A549 treated with dexamethasone at 1 μM for 4 hours (cell line): Measurements from ENCODE around the gene SLC25A22. TPM values are rescaled to one million over a fixed set of nuclear protein-coding genes. Genes with fewer than 3 reads are reported as not detected.

ENCODE experiments used
- total RNA-seq: library from RNA; stranded (reverse); fragments of 200-300 nt; extraction: Qiagen RNA extraction; gene quantifications from 5 replicates; pipeline ENCODE4 v1.2.3, GENCODE V29; 2022

SLC25A22 gene
- 18.6 to 34.0 TPM (median 32.8 TPM) in 5 replicates for total RNA-seq

DNA sequence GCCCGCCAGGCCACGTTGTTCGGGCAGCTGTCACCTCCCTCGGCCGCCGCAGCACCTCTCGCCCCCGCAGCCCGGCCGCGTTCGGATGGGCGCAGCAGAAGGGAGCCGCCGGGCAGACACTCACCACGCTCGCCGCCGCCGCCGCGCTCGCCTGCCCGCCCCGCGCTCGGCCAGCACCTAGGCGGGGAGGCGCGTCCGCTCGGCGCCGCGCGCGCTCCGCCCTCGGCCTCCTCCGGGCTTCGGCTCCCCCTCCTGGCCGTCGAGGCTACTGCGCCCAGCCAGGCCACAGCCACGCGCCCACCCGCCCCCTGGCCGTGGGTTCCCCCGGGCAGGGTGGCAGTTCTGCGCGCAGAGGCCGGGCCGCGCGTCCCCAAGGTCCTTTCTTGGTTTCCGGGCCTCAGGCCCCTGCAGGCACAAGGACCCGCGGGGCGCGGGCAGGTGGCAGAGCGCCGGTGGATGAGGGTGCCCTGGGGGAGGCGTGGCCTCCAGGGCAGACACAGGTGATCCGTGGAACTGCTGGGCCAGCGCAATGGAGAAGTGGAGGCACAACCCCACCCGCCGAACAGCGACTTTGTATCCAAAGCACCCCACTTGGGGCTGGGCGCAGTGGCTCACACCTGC is at the start of gene SLC25A22:
Gene SLC25A22 (minus strand): TSS at position 189 of the 621 bp plus-strand sequence. CDS start 3,275 bp downstream, outside the sequence.

DNA sequence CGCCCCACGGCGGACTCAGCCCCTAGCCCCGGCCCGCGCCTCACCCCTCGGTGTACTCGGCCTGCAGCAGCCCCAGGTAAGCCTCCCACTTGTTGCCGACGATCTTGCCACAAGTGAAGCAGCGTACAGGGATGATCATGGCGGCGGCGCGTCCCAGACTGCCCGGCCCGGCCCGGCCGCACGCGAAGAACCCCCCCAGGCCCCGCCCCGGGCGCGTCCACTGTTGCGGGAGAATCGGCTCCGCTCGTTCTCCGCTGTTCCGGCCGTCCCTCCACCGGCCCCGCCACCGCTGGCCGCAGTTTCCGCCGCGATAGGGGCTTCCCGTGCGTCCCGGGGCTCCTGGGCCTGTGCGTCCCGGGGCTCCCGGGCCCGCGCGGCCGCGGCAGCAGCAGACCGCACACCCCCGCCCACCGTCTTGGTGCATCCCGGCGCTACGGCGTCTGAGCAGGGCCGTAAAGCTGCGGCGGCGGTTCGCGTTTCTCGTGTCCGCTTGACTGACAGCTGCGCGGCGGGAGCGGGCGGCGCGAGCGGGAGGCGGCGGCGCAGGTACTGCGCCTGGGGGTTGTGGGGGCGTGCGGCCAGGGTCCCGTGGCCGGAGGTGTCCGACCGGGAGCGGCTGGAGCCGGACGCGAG is 44.4 kb upstream of the SLC25A22 start, which contains the start of the genes POLR2L and TSPAN4:
Gene POLR2L (minus strand): TSS at position 160 of the 633 bp plus-strand sequence. CDS start 21 bp downstream, at position 139.
Gene TSPAN4 (plus strand): TSS at position 483 of the 633 bp plus-strand sequence. CDS start 7,453 bp downstream, outside the sequence.

DNA sequence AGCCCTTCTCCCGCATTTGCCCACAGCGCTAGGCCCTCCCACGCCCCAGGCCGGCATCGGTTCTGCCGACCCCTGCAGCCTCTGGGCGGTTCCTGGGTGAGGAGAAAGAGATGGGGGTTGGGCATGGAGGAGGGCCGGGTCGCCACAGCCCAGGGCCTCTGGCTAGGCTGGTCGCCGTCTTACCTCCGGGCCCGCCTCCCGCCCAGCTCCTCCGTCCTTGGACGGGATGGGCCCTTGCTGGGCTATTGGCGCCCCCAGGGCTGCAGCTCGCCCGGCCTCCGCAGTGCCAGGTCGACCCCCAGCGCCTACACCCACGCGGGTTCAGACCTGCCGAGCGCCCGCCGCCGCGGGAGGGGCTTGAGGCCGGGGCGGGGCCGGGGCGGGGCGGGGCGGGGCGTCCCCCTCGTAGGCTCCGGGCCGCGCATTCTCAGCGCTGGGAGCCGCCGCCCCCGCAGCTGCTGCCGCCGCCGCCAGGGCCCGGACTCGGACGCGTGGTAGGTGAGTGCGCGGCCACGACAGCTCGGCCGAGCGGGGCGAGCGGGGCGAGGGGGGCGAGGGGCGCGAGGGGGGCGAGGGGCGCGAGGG is 34.5 kb upstream of the SLC25A22 start, which contains the start of gene CD151:
Gene CD151 (plus strand): TSS at position 424 of the 585 bp plus-strand sequence. CDS start 3,118 bp downstream, outside the sequence.

DNA sequence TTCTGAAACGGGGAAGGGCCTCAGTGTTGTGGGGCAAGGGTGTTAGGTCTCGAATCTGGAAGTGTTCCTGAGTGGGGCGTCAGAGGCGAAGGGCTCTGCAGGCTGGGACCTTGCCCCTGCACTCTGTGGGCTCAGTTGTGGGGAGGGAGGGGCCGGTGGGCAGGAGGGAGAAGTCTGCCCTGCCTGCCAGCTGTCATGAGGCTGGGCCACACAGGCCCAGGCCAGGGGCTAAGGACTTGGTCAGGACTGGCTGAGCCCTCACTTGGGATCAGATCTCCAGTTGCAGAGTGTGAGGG is 29.8 kb upstream of the SLC25A22 start, which contains the start of gene CRACR2B:
Gene CRACR2B (plus strand): TSS at position 23 of the 296 bp plus-strand sequence. CDS start 689 bp downstream, outside the sequence.

DNA sequence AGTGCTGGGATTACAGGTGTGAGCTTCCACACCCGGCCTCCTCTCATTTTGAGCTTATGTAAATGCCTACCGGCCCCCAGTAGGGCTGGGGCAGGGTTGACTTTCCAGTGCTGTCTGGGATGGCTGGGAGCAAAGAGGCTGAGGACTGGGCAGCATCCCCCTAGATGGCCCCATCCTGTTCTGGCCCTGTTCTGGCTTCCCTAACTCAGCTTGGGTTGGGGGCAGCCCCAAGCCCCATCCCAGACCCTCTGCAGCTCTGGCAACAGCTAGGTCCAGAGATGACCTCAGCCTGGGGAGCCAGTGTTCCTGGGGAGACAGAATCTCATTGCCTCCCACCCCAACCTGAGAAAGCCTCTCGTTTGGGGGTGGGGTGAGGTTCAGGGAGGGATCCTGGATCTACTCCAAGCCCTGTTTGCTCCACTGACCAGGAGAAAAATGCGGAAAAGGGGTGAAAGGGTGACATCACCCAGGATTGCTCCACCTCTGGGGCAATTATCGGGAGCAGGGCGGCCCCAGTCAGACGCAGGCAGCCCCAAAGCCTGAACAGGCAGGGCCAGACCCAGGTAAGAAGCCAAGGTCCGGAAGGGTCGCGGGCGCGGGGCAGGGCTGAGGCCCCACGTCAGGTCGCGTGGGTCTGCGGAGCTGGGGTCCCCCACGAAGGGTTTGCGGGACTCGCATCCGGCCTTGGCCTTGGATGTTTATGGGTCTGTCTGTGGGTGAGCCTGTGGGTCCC is 20.5 kb upstream of the SLC25A22 start, which contains the start of gene PNPLA2:
Gene PNPLA2 (plus strand): TSS at position 519 of the 733 bp plus-strand sequence. CDS start 805 bp downstream, outside the sequence.

DNA sequence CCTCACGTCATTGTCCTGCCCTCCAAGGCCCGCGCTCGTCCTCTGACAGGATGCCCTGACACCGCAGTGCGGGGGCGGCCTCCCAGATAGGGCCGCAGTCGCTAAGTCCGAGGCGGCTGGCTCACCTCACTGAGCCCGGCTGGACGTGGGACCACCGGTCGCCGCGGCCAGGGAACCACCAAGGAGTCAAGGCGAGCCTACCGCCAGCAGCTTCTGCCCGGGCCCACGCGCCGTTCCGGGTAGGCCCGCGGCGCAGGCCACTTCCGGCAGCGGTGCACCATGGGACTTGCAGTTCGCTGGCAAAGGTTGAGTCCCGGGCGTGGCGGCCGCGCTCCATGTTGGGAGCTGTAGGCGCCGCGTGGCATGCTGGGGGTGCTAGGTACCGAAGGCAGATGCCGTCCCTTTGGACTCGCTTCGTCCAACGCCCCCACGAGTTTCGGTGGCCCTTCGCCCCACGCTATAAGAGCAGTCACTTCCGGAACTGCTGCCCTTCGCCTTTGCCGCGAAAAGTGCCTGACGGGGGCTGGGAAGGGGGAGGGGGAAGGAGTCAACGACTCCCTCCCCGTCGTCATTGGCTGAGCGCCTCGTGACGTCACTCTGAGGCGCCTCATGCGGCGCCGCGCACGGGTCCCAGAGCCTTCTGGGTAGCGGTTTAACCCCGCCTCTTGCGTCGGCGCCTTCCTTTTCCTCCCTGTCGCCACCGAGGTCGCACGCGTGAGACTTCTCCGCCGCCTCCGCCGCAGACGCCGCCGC is 11.4 kb upstream of the SLC25A22 start, which contains the start of gene RPLP2:
Gene RPLP2 (plus strand): TSS at position 681 of the 753 bp plus-strand sequence. CDS start 268 bp downstream, outside the sequence.

DNA sequence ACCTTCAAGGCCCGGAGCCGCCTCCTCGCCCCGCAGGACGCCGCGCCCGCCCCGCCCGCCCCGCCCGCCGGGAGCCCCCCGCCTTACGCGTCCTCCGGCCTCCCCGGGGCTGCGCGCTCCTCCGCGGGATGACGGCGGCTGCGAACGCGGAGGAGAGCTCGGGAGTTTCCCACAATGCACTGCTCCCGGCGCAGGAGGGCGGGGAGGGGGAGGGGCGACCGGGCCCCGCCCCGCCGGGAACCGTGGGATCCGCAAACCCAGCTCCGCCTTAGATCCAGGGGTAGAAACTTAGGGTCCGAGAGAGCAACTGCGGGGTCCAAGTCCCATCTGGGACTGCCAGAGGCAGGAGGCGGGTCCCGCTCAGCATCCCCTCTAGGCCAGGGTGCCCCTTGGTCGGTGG is 8.1 kb downstream of the SLC25A22 start, which contains the start of gene CEND1:
Gene CEND1 (minus strand): TSS at position 148 of the 400 bp plus-strand sequence. CDS start 1,514 bp downstream, outside the sequence.

DNA sequence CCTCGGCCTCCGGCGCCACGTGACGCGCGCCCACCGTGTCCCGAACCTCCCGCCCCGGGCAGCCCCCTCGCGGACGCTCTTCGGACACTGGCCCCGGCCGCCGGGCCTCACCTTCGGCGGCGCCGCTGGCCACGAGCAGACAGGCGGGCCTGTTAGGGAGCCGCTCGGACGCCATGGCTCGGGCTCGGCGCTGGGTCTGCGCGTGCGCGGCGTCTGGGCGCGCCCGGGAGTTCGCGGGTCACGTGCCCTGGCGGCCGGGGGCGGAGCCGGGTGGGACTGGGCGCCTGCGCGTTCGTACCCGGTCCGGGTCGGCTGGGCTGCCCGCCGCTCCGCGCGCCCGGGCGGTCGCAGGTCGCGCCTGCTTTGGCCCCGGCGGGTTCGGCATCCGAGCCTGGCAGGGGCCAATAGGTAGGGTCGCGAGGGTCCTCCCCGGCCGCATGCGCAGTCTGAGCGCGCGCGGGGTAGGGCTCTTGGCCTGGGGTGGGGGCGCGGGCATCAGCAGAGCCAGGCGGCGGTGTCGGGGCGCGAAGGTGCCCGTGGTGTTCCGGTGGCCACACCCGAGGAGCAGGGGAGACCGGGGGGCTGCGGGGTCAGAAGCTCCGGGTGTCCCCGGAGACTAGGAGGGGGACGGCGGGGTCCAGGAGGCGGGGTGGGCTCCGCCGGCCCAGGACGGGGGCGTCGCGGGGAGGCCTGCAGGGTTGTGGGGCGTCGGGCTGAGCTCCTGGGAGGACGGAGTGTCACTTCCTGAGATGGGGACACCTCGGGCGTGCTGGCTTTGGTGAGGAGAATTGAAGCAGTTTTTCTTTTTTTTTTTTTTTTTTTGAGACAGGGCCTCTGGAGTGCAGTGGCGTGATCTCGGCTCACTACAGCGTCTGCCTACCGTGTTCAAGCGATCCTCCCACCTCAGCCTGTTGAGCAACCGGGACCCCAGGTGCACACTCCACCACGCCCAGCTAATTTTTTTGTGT is 20.5 kb downstream of the SLC25A22 start, which contains the start of gene GATD1:
Gene GATD1 (minus strand): TSS at position 200 of the 968 bp plus-strand sequence. CDS start 25 bp downstream, at position 175.

DNA sequence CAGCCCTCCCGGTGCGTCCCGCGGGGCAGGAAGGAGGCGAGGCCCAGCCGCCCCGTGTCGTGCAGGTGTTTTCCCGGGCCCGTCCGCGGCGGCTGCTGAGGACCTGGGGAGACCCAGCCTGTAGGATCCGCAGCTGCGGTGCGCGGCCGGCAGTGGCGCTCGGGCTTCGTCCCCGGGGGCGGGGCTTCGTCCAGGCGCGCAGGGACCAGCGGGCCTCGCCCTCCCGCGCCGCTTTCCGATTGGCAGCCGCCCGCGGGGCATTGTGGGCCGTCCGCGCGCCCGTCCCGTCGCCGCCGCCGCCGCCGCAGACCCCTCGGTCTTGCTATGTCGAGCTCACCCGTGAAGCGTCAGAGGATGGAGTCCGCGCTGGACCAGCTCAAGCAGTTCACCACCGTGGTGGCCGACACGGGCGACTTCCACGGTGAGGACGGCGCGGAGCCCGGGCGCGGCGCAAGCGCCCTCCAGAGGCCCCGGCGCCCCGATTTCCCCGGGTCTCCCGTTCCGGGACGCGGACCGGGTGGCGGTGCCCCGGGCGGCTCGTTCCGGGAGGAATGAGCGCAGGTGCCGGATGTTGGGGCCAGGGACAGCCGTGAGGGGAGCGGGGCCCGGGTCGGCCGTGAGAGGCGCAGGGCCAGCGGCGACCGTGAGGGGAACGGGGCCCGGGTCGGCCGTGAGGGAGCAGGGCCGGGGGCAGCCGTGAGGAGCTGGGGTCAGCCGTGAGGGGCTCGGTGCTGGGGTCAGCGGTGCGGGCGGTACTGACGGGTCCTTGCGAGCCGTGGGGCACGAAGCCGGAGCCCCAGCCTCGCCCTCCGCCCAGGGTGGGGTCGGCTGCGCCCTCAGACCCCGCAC is 50.7 kb downstream of the SLC25A22 start, which contains the start of gene TALDO1:
Gene TALDO1 (plus strand): TSS at position 307 of the 849 bp plus-strand sequence. CDS start 18 bp downstream, at position 325.

Other genes starting within 250 kb of the SLC25A22 start
- 1.6 to 3.4 TPM (median 2.4 TPM) in 5 replicates for gene LMNTD2, start 237.5 kb downstream of the SLC25A22 start, total RNA-seq
- gene RASSF7, start 237.3 kb downstream of the SLC25A22 start, total RNA-seq, result 53.9 to 61.7 TPM (median 58.5 TPM) in 5 replicates
- 25.8 to 45.8 TPM (median 43.4 TPM) in 5 replicates for gene PHRF1, start 221.8 kb downstream of the SLC25A22 start, total RNA-seq
- 6.6 to 9.0 TPM (median 7.0 TPM) in 5 replicates for gene IRF7, start 182.3 kb downstream of the SLC25A22 start, total RNA-seq
- gene CDHR5, start 173.3 kb downstream of the SLC25A22 start, total RNA-seq, result 0.06 to 0.34 TPM (median 0.07 TPM) in 5 replicates
- gene SCT, start 171.1 kb downstream of the SLC25A22 start, total RNA-seq, result not detected in 5 replicates
- 0.23 to 0.54 TPM (median 0.36 TPM) in 4 of 5 replicates, not detected in the other for gene DRD4, start 161.0 kb downstream of the SLC25A22 start, total RNA-seq
- gene DEAF1, start 103.1 kb downstream of the SLC25A22 start, total RNA-seq, result 31.2 to 36.9 TPM (median 34.5 TPM) in 5 replicates
- gene TMEM80, start 102.5 kb downstream of the SLC25A22 start, total RNA-seq, result 7.9 to 10.0 TPM (median 8.4 TPM) in 5 replicates
- 63.5 to 125 TPM (median 102 TPM) in 5 replicates for gene EPS8L2, start 92.0 kb downstream of the SLC25A22 start, total RNA-seq
- gene TALDO1, start 50.8 kb downstream of the SLC25A22 start, total RNA-seq, result 383 to 445 TPM (median 388 TPM) in 5 replicates
- 30.9 to 49.4 TPM (median 44.9 TPM) in 5 replicates for gene GATD1, start 20.8 kb downstream of the SLC25A22 start, total RNA-seq
- gene CEND1, start 8.2 kb downstream of the SLC25A22 start, total RNA-seq, result 1.7 to 3.3 TPM (median 2.3 TPM) in 5 replicates
- gene PIDD1, start 7.0 kb upstream of the SLC25A22 start, total RNA-seq, result 7.6 to 15.0 TPM (median 12.6 TPM) in 5 replicates
- 1,768 to 2,076 TPM (median 1,880 TPM) in 5 replicates for gene RPLP2, start 11.7 kb upstream of the SLC25A22 start, total RNA-seq
- gene PNPLA2, start 20.6 kb upstream of the SLC25A22 start, total RNA-seq, result 33.5 to 55.0 TPM (median 51.9 TPM) in 5 replicates
- 5.0 to 6.6 TPM (median 6.1 TPM) in 5 replicates for gene CRACR2B, start 29.6 kb upstream of the SLC25A22 start, total RNA-seq
- gene CD151, start 34.7 kb upstream of the SLC25A22 start, total RNA-seq, result 740 to 821 TPM (median 802 TPM) in 5 replicates
- gene POLR2L, start 44.2 kb upstream of the SLC25A22 start, total RNA-seq, result 594 to 742 TPM (median 681 TPM) in 5 replicates
- gene TSPAN4, start 44.6 kb upstream of the SLC25A22 start, total RNA-seq, result 137 to 186 TPM (median 171 TPM) in 5 replicates
- 69.7 to 78.1 TPM (median 73.9 TPM) in 5 replicates for gene CHID1, start 112.5 kb upstream of the SLC25A22 start, total RNA-seq
- gene AP2A2, start 127.6 kb upstream of the SLC25A22 start, total RNA-seq, result 28.0 to 43.8 TPM (median 38.8 TPM) in 5 replicates
- 0.01 to 0.02 TPM in 2 of 5 replicates, not detected in the others for gene MUC6, start 238.4 kb upstream of the SLC25A22 start, total RNA-seq